Spleen (tissue), 7 donors: ENCODE measurements around the gene CEP72.

Source experiments
- CTCF ChIP-seq, 11 experiments: fragments of 200-600 bp in 7 of 11; fragments of 450-650 bp in 4 of 11; sonication (generic) in 4 of 11; IDR thresholded peaks in 8 of 11; conservative IDR thresholded peaks in 3 of 11; 1 replicate in 7 of 11; 2 replicates in 4 of 11; pipeline versions ENCODE4 v1.4.0 to v1.8.0; 2016 to 2021; ENCODE audit warnings: antibody characterized with exemption in 11 of 11, inconsistent platforms in 4 of 11, mild to moderate bottlenecking in 1 of 11
- POLR2A ChIP-seq, 3 donors: fragments of 450-650 bp; IDR thresholded peaks; one replicate each; pipeline ENCODE4 v1.5.1; 2017; ENCODE audit warnings: antibody characterized with exemption in 3 of 3, mild to moderate bottlenecking in 1 of 3
- POLR2AphosphoS5 ChIP-seq, 3 donors: sonication (generic); formaldehyde crosslinking; IDR thresholded peaks; one replicate each; pipeline ENCODE4 v1.5.1; 2017; ENCODE audit warnings: antibody characterized with exemption in 3 of 3
- donor health status: DM: no; HTN: no; CAD: no; lungs with moderate emphysema.
- donor health status: DM: no; HTN: no; CAD: no.
- donor health status: DM: no; HTN: no; CAD: no.

- TF ChIP-seq CTCF (IDR thresholded peaks at IDR 0.05 in 8 of 11, conservative IDR thresholded peaks at IDR 0.05 in 3 of 11) (no peak), POLR2A (IDR thresholded peaks at IDR 0.05) (no peak), POLR2AphosphoS5 (IDR thresholded peaks at IDR 0.05) (no peak)
These were observed 43.3 kb upstream of the CEP72 start for GRCh38 chr5:568809-569208.
